SIG-M5 treated with dmso at 0.1 percent for 504 hours (cell line): ENCODE results near the gene DAB1.

Experiments
- DNase-seq: peaks from one replicate; lab custom pipeline; 2025; ENCODE audit not compliant: unreplicated experiment; lab: John Stamatoyannopoulos, UW

Gene DAB1

GRCh38 chr1:56992318-56993125, 431.3 kb downstream of the DAB1 start:
- no peak for DNase-seq

DNA sequence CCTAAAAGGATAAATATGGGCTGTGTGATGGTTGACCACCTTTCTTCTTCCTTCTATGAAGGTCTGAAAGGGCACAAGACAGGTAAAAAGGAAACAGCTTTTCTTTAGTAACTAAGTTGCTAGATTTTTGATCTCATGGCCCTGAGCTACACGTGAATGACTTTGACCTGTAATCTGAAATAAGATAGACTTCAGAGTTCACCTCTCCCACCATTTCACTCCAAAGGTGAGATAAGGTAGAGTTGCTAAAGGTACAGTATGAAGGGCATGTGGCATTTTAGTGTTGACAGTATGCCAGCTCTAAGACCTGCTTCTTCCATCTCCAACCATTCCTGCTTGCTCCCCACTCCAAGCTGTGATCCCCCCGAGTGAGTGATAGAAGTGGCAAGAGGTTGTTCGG, 432.3 kb downstream of the DAB1 start:
- DNase-seq = no peak

DNA sequence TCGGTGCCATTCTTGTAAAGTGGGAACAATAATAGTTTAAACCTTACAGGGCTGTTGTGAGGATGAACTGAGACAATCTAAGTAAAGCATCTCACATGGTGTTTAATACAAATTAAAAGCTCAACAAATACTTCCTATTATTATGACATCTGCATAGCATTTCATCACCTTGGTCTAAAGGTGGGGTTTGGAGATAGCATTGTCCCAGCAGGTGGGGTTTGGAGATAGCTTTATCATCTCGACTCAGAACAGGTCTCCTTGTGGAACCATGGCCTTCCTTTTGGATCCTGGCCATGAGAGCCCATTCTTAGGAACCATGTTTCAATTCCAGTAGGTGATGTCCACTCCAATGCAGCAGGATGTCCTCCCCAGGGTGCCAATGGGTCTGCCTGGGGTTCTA, 437.5 kb downstream of the DAB1 start:
- DNase-seq = no peak

- DNase-seq = no peak
Observed at GRCh38 chr1:56985857-56986256, 438.0 kb downstream of the DAB1 start.

GRCh38 chr1:56983484-56983883, 440.4 kb downstream of the DAB1 start:
- DNase-seq = no peak

DNA sequence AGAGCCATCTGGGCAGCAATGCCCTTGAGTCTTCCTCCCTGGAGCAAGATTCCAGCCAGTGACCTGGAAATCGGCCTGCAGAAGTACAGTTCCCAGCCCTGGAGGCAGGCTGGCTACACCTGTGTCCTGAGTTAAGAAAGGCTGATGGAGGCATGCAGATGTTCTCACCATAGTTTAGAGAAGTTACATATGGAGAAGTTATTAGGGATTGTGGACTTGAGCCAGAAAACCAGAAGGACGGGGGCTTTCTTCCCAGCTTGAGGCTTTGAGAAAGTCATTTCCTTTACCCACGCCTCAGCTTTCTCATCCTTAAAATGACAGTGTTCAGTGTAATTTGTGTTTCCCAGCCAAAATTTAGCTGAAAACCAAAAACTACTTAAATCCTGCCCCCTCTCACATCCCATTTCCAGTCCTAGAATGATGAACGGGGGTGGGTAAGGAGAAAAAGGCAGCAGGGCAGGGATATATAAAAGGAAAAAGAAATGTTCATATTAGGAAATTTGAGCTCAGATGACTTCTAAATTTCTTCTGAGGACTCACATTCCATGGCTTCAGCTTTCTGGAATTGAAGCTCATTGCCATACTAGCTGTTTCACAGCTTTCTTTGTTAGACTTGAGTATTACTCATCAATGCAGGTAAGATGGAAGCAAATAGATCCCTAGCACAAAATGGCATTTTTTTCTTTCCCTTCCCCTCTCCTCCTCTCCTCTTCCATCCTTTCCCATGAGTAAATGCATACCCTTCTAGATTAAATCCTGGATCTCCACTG, 443.7 kb downstream of the DAB1 start:
- DNase-seq = no peak

DNA sequence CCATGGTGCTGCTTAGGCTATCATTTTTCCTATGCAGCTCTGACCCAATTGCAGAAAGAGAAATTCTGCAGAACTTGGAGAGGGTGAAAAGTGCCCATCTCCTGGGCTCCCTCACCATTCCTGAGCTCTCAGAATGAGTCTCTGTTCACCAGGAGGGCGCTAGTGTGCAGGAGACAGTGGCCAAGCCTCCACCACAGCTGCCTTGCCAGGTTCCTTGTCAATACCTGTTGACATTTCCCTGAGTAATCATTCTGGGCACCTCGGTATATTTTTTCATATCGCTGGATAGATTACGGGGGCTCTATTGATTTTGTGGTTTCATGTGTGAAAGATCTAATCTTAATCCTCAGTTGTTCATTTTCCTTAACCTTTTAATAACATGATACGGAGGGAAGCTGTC, 445.0 kb downstream of the DAB1 start:
- no peak for DNase-seq

DNA sequence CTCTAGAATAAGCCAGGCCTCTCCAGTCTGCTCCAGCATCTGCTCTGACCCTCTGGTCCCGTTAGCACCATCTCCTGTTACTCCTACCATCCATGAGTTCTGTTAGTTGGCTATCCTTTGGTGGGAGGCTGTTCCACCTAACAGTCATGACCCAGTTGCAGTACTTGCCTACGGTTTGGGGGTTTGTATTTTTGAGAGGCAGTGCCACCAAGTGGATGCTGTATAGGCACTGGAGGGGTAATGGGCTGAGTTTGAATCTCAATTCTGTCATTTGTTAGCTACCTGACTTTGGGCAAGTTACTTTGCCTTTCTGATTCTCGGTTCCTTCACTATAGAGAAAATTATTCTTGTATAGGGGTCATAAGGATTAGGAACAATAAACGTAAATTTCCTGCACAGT, 445.9 kb downstream of the DAB1 start:
- DNase-seq = no peak

- DNase-seq = no peak
Observed at GRCh38 chr1:56975446-56975845, 448.4 kb downstream of the DAB1 start.

DNA sequence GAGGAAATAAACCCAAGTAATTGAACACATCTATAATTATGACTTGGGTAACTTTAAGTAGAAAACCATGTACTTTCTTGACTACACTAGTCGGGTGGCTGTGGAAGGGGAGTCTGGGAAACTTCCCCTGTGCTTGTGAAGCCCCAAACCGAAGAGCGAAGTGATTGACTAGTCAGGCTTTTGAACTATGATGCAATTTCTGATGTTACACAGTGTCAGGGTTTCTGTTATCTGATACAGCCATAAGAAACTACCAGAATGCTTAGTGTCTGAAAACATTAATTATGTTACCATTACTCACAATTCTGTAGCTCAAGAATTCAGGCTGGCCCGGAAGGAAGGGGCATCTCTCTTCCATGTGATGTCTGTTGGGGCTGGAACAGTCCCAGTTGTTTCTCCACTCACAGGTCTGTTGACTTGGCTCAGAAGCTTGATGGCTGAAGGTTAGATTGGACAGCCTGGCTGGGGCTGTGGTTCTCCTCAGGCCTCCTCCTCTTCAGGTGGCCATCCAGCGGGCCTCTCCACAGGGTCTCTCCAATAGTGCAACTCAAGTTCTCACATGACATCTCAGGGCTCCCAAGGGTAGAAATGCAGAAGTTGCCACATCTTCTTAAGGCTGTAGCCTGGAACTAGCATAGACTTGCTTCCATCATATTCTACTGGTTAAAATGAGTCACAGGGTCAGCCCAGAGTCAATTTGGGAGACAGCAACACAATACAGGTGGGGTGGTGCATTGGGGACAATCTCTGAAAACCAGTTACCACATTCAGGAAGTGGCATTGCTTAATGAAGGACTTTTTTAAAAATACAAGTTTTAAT, 449.7 kb downstream of the DAB1 start:
- peak; percentile 2 for DNase-seq

DNA sequence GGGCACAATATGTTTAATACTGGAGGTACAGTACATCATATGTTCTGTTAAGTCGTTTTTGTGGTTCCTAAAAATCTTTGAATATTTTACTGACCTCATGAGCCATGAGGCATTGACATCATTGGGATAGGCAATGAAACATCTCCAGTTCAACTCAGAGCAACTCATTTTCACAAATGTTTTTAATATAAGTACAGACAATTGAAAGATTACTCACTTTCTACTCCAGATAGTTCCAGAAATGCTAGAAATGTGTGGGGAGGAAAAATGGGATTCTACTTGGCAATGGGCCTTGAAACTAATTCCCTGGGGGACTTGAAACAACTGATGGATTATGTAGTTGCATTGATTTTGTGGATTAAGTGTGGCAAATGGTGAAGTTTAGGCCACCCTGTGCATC, 450.9 kb downstream of the DAB1 start:
- no peak for DNase-seq

GRCh38 chr1:56970280-56970679, 453.6 kb downstream of the DAB1 start:
- DNase-seq = no peak

- DNase-seq = no peak
Observed at GRCh38 chr1:56968878-56969495, 454.9 kb downstream of the DAB1 start.

DNA sequence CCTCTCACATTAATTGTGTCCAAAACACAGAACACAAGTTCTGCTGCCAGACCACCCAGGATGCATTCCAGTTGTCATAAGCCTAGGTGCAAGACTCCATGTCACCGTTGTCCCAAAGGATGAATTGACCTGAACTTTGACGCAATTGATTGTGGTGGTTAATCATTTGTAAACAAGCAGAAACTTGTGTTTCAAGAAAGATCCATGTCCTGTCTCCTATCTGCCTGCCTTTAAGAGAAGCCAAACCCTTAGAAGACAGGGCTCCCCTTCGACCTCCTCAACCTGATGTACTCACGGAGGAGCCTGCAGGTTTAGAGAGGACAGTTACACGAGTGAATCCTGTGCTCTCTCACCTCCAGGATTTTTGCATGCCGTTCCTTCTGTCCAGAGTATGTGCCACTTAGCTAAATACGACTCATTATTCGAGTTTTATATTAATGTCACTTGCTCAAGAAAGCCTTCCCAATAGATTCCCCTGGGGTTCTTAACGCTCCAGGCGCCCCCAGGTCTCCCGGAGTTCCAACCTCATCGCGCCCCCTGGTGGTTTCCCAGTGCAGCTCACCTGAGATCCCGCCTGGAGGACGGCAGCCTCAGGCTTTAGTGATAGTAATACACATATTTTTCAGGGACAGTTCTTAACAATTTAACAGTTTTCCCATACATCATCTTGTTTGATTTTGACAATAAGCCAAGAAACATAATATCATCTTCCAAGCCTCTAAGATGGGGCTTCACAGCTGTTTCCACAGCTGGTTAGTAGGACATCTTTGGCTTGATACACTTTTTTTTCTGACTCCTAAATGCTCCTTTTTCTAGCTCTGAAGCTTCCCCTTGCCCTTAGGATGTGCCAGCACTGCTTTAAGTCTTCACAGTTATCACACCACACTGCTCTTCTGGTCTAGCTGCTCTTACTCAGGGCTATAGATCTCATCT, 455.7 kb downstream of the DAB1 start:
- no peak for DNase-seq

DNA sequence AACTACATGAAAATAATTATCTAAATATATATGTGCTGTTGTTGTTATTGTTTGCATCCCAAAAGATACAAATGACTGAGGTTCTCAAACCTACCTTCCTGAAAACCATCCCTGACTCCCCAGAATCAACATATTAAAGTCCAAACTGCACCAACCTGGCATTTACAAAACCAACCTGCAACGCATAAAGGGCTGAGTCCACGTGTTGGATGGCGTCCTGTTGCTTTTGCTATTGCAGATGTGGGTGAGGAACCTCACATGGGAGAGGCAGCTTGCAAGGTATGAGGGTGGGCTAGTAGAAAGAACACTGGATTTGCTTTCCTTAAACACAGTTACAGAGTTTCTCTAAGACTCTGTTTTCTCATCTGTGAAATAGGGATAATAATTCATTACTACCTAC, 456.5 kb downstream of the DAB1 start:
- no peak for DNase-seq

DNA sequence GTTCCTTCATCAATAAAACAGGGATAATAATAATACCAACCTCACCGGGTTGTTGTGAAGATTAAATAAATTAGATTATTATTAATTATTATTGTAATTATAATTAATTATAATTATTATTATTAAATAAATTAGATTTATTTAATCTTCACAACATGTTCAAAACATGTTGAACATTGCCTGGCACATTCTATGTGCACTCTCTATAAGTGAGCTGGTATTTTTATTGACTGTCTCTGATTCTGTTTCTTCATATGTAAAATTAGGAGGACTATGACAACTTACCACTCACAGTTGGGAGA, 457.2 kb downstream of the DAB1 start:
- no peak for DNase-seq

DNA sequence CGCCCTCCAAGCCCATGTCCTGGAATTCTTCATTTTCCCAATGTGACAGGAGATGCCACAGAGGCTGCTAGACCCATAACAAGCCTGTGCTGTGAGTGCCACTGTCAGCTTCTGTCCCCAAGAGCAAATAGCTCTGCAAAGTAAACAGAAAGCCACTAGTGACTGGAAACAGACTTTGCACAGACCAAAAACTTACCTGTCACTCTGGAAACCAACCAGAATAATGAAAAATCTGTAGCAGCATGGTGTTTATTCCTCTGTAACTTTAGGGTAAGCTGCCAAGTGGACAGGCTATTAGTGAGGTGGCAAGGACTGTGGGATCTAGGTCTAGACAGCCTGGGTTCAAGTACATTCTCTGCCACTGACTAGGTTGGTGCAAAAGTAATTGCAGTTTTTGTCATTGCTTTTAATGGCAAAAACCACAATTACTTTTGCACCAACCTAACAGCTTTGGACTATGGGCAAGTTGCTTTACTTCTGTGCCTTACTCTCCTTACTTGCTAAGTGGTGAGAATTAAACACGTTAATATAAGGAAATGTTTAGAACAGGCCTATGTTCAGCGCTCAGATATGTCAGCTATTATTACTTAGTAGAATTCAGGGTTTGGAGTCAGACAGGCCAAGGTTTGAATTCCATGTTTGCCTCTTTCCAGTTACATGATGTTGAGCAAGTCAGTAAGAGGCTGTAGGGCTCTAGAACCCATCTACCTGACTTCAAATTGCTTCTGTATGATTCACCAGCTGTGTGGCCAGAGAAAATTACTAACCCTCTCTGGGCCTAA, 457.8 kb downstream of the DAB1 start, which contains the start of gene C8B:
Gene C8B (minus strand): TSS at position 100 of the 782 bp plus-strand sequence. CDS start 67 bp downstream, at position 33.
- DNase-seq = no peak

DNA sequence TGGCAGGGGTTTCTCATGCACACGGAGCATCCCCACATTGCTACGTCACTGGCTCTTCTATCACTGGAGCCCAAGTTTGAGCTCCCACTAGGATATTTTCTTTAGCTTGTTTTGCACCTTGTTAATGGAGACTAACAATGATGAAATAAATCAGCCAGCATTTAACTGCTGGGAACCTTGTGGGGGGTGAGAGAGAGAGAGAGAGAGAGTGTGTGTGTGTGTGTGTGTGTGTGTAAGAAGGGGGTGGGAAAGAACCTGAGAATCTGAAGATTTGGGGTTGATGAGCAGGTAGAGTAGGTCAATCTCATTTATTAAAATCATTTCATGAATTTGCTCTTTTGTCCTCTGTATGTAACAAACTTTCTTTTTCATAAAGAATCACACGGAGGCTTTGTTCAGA, 458.7 kb downstream of the DAB1 start:
- DNase-seq = no peak

GRCh38 chr1:56964349-56965017, 459.4 kb downstream of the DAB1 start:
- no peak for DNase-seq
